ENCODE results near the gene EXPH5. TPM values are rescaled to one million over a fixed set of nuclear protein-coding genes. Genes with fewer than 3 reads are reported as not detected.

EXPH5 gene
- total and polyA plus RNA-seq, 2 of the 8 experiments (the other 6 are each of a cell fraction or from before 2014, with no cell fraction given), result 1.1 to 11.5 TPM

DNA sequence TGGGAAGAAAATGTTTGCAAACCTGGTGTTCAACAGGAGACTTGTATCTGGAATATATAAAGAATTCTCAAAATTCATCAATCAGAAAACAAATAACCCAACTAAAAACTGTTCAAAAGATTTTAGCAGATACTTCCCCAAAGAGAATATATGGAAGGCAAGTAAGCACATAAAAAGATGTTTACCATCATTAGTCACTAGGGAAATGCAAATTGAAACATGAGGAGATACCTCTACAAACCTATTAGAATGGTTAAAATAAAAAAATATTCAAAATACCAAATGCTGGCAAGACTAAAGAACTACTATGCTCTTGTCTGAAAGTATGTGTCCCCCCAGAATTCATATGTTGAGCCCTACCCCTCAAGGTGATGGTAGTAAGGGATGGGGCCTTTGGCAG lies 8.6 kb downstream of the EXPH5 start:
- H2BK12ac ChIP-seq (ENCODE audit: low read depth, low read length), result no peak overlapping the region
- no peaks in the 10 kb centered on the region for H4K20me1 ChIP-seq (replicated peaks in 1 of 2; ENCODE audit: control insufficient read depth in 1 of 2, insufficient read depth in 2 of 2, low read length in 2 of 2)
- H3K14ac ChIP-seq (ENCODE audit: insufficient read length), result no peak overlapping the region
- H3K56ac ChIP-seq (replicated peaks; ENCODE audit: insufficient read length, low read depth, low read length), result no peak overlapping the region
- no peaks in the 10 kb centered on the region; a peak in 1 of 7 replicates for H3K4me1 ChIP-seq (replicated peaks in 1 of 4; ENCODE audit: control insufficient read depth in 3 of 4, insufficient read depth in 4 of 4, low read length in 3 of 4)
- H3K23me2 ChIP-seq (ENCODE audit: low read depth, low read length), result no peaks in the 10 kb centered on the region
- H3K79me2 ChIP-seq (ENCODE audit: control insufficient read depth in 1 of 2, insufficient read depth in 2 of 2, low read length in 2 of 2), result no peaks in the 10 kb centered on the region
- CTCF ChIA-PET (ENCODE audit: partially characterized antibody), result no interaction called here
- no peaks in the 10 kb centered on the region for H3K36me3 ChIP-seq (ENCODE audit: control insufficient read depth in 2 of 4, insufficient read depth in 4 of 4, low read length in 3 of 4)
- no peak overlapping the region for H2BK20ac ChIP-seq (ENCODE audit: low read length)
- H3K79me1 ChIP-seq (ENCODE audit: low read depth, low read length), result no peaks in the 10 kb centered on the region
- H3K23ac ChIP-seq (ENCODE audit: insufficient read length), result no peak overlapping the region
- H2BK5ac ChIP-seq (ENCODE audit: low read depth, low read length), result no peak overlapping the region
- POLR2A ChIA-PET (ENCODE audit: partially characterized antibody), result interaction anchor here (1.8 kb wide), 1 partner anchor 8 kb away, joined by 3 read pairs; no protein-coding TSS in a partner anchor
- no peak overlapping the region for H3K9ac ChIP-seq (replicated peaks in 1 of 4; ENCODE audit: extremely low read depth in 1 of 4, low read depth in 3 of 4, low read length in 3 of 4)
- H3K27ac ChIP-seq (ENCODE audit: low read depth, low read length), result no peak overlapping the region
- no peak overlapping the region for H4K8ac ChIP-seq (ENCODE audit: extremely low read depth, insufficient read depth, low read length)
- H2BK120ac ChIP-seq (replicated peaks; ENCODE audit: low read depth, low read length), result no peak overlapping the region
- no peak overlapping the region for H2BK15ac ChIP-seq (ENCODE audit: low read length)
- H3K18ac ChIP-seq (ENCODE audit: extremely low read depth, low read length), result no peak overlapping the region
- no peaks in the 10 kb centered on the region for H3K27me3 ChIP-seq (replicated peaks in 1 of 4; ENCODE audit: control insufficient read depth in 3 of 4, extremely low read depth in 1 of 4, insufficient read depth in 3 of 4, low read length in 3 of 4)
- FAIRE-seq (no peak), DNase-seq (ENCODE audit: low read depth in 1 of 2, low spot score in 2 of 2) (no peak)
- no peak overlapping the region for H4K5ac ChIP-seq (ENCODE audit: insufficient read length, low read depth, low read length)
- H3K4me3 ChIP-seq (ENCODE audit: extremely low read depth in 1 of 4, insufficient read depth in 2 of 4, low read depth in 3 of 4, low read length in 4 of 4), result no peak overlapping the region
- no peak overlapping the region for H2AFZ ChIP-seq (ENCODE audit: low read length)
- H3K4me2 ChIP-seq (ENCODE audit: insufficient read depth in 1 of 2, low read depth in 2 of 2, low read length in 2 of 2), result no peak overlapping the region
- H2AK5ac ChIP-seq (ENCODE audit: low read depth, low read length), result no peak overlapping the region
- H3K9me3 ChIP-seq (ENCODE audit: insufficient read depth in 2 of 2, low read depth in 1 of 2, low read length in 1 of 2), result no peaks in the 10 kb centered on the region
- no peak overlapping the region for H3K4ac ChIP-seq (replicated peaks; ENCODE audit: insufficient read length, low read depth, low read length)
- H4K91ac ChIP-seq (replicated peaks; ENCODE audit: insufficient read length, low read length), result no peak overlapping the region
- TF ChIP-seq, protein P1, sequence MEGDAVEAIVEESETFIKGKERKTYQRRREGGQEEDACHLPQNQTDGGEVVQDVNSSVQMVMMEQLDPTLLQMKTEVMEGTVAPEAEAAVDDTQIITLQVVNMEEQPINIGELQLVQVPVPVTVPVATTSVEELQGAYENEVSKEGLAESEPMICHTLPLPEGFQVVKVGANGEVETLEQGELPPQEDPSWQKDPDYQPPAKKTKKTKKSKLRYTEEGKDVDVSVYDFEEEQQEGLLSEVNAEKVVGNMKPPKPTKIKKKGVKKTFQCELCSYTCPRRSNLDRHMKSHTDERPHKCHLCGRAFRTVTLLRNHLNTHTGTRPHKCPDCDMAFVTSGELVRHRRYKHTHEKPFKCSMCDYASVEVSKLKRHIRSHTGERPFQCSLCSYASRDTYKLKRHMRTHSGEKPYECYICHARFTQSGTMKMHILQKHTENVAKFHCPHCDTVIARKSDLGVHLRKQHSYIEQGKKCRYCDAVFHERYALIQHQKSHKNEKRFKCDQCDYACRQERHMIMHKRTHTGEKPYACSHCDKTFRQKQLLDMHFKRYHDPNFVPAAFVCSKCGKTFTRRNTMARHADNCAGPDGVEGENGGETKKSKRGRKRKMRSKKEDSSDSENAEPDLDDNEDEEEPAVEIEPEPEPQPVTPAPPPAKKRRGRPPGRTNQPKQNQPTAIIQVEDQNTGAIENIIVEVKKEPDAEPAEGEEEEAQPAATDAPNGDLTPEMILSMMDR (IDR thresholded peaks at IDR 0.05; ENCODE audit: control extremely low read depth in 1 of 3, insufficient read depth in 1 of 3, low read depth in 1 of 3, low read length in 3 of 3), result no peak
- no peak for TF ChIP-seq RNF2 (IDR thresholded peaks at IDR 0.05; ENCODE audit: borderline replicate concordance, low read depth, low read length, missing control alignments, poor library complexity, severe bottlenecking)
- no peak for TF ChIP-seq BACH1 (IDR thresholded peaks at IDR 0.05; ENCODE audit: low read length)
- no peak for TF ChIP-seq MAFK (IDR thresholded peaks at IDR 0.05; ENCODE audit: low read depth, low read length)
- TF ChIP-seq GABPA (IDR thresholded peaks at IDR 0.05; ENCODE audit: borderline replicate concordance, insufficient read depth, low read length), result no peak
- no peak for TF ChIP-seq ZNF274 (IDR thresholded peaks at IDR 0.05; ENCODE audit: borderline replicate concordance, extremely low read depth, low read length)
- no peak for TF ChIP-seq CTBP2 (IDR thresholded peaks at IDR 0.05; ENCODE audit: borderline replicate concordance, insufficient read depth, insufficient read length, low read length)
- TF ChIP-seq JUN (IDR thresholded peaks at IDR 0.05; ENCODE audit: low read depth, low read length), result no peak
- TF ChIP-seq SAP30 (IDR thresholded peaks at IDR 0.05; ENCODE audit: insufficient read depth, insufficient replicate concordance, low read length), result no peak
- no peak for TF ChIP-seq BCL11A (IDR thresholded peaks at IDR 0.05; ENCODE audit: low read depth in 2 of 2, low read length in 2 of 2)
- no peak for TF ChIP-seq EP300 (IDR thresholded peaks at IDR 0.05; ENCODE audit: borderline replicate concordance in 1 of 2, low read depth in 2 of 2, low read length in 2 of 2)
